ENCODE measurements around the gene IDH2. TPM values are rescaled to one million over a fixed set of nuclear protein-coding genes. Genes with fewer than 3 reads are reported as not detected.

The IDH2 gene
- total RNA-seq, 1 experiment from 2014 or later: 94.1 TPM

GRCh38 chr15:90099868-90100831 is 2.1 kb downstream of the IDH2 start:
- no peak for ATAC-seq
- no peaks in the 10 kb centered on the region for H3K27me3 ChIP-seq (ENCODE audit: low read length)
- peaks cover 27% of the 10 kb centered on the region for H3K4me1 ChIP-seq (ENCODE audit: insufficient read depth, low read length)
- ChIA-PET CTCF (no interaction called here), POLR2A (ENCODE audit: unreplicated experiment) (no interaction called here)
- H3K4me3 ChIP-seq (ENCODE audit: low read length): no peak overlapping the region
- no peaks in the 10 kb centered on the region for H3K9me2 ChIP-seq (replicated peaks; ENCODE audit: low read length)
- no peak for TF ChIP-seq EZH2phosphoT487 (IDR thresholded peaks at IDR 0.05; ENCODE audit: borderline replicate concordance, low read length)
- TF ChIP-seq CTCF (conservative IDR thresholded peaks at IDR 0.05; ENCODE audit: low read depth, low read length): no peak
- no peak for TF ChIP-seq EZH2 (IDR thresholded peaks at IDR 0.05; ENCODE audit: low read length, unreplicated experiment)
- no peak overlapping the region for H3K9ac ChIP-seq (ENCODE audit: low read length)
- H2AFZ ChIP-seq (ENCODE audit: low read length): no peak overlapping the region
- intact Hi-C loops (cut with micrococcal nuclease): no loop called here
- H3K36me3 ChIP-seq (ENCODE audit: low read depth, low read length): no peaks in the 10 kb centered on the region
- no peaks in the 10 kb centered on the region for H3F3A ChIP-seq (ENCODE audit: low read length, unreplicated experiment)
- H3K79me2 ChIP-seq (ENCODE audit: low read length): peaks cover 20% of the 10 kb centered on the region
- BruUV-seq (replicated peaks): no TSS peak
- DNase-seq: no peak
- H4K20me1 ChIP-seq (ENCODE audit: low read length): no peaks in the 10 kb centered on the region
- H3K4me2 ChIP-seq (ENCODE audit: low read length): peak overlapping the region; percentile 90
- H3K9me3 ChIP-seq (ENCODE audit: low read length): no peaks in the 10 kb centered on the region
- no peak overlapping the region for H3K27ac ChIP-seq (ENCODE audit: low read length)

- Histone ChIP-seq H3K27me3 (ENCODE audit: low read length) (no peaks in the 10 kb centered on the region), H3K9ac (ENCODE audit: low read length) (no peak overlapping the region), H3K27ac (ENCODE audit: low read length) (no peak overlapping the region), H2AFZ (ENCODE audit: low read length) (no peak overlapping the region), H3K9me3 (ENCODE audit: low read length) (no peaks in the 10 kb centered on the region), H3K79me2 (ENCODE audit: low read length) (peaks cover 20% of the 10 kb centered on the region), H4K20me1 (ENCODE audit: low read length) (no peaks in the 10 kb centered on the region), H3K4me3 (ENCODE audit: low read length) (no peak overlapping the region), H3K4me1 (ENCODE audit: insufficient read depth, low read length) (peaks cover 18% of the 10 kb centered on the region), H3K36me3 (ENCODE audit: low read depth, low read length) (no peaks in the 10 kb centered on the region), H3K9me2 (replicated peaks; ENCODE audit: low read length) (no peaks in the 10 kb centered on the region), H3K4me2 (ENCODE audit: low read length) (no peak overlapping the region), H3F3A (ENCODE audit: low read length, unreplicated experiment) (no peaks in the 10 kb centered on the region)
- DNase-seq (no peak), ATAC-seq (no peak)
- no TSS peak for BruUV-seq (replicated peaks)
- ChIA-PET CTCF (no interaction called here), POLR2A (ENCODE audit: unreplicated experiment) (no interaction called here)
- no peak for TF ChIP-seq CTCF (conservative IDR thresholded peaks at IDR 0.05; ENCODE audit: low read depth, low read length)
- no peak for TF ChIP-seq EZH2phosphoT487 (IDR thresholded peaks at IDR 0.05; ENCODE audit: borderline replicate concordance, low read length)
- no peak for TF ChIP-seq EZH2 (IDR thresholded peaks at IDR 0.05; ENCODE audit: low read length, unreplicated experiment)
- intact Hi-C loops (cut with micrococcal nuclease): no loop called here
Measured at GRCh38 chr15:90099072-90099867, 3.0 kb downstream of the IDH2 start.
